Activated CD4-positive, alpha-beta T cell treated with anti-CD3 and anti-CD28 coated beads, Interleukin-2, amount 10 ng/mL, durations not matched to agents 7 days and 5 days (primary cell): ENCODE results near the gene FLCN. TPM values are rescaled to one million over a fixed set of nuclear protein-coding genes. Genes with fewer than 3 reads are reported as not detected.
A peak's percentile ranks its signal among the peaks of the same experiment; 100 is the strongest.

ENCODE experiments used
- CTCF ChIA-PET: fragments of 350-600 bp; sonication (Branson Sonifier 250); formaldehyde crosslinking; loops from one replicate; lab custom pipeline; 2021; ENCODE audit warnings: antibody characterized with exemption; lab: Charles Lee
- POLR2A ChIA-PET: fragments of 350-600 bp; sonication (Branson Sonifier 250); formaldehyde crosslinking; loops from one replicate; lab custom pipeline; 2021; ENCODE audit warnings: antibody characterized with exemption; lab: Charles Lee
- DNase-seq: peaks from one replicate; pipeline ENCODE4 v3.0.0-alpha.2; 2020
- H3K27ac Mint-ChIP-seq: one replicate; pipeline ENCODE4 v1.8.0; 2021; ENCODE audit warnings: mild to moderate bottlenecking, moderate library complexity, mixed read lengths
- H3K27me3 Mint-ChIP-seq: one replicate; pipeline ENCODE4 v1.8.0; 2021; ENCODE audit warnings: mixed read lengths
- H3K36me3 Mint-ChIP-seq: one replicate; pipeline ENCODE4 v1.8.0; 2021; ENCODE audit warnings: low read depth, mixed read lengths
- H3K4me1 Mint-ChIP-seq: one replicate; pipeline ENCODE4 v1.8.0; 2021; ENCODE audit warnings: mixed read lengths
- H3K4me3 Mint-ChIP-seq: one replicate; pipeline ENCODE4 v1.8.0; 2021; ENCODE audit warnings: mild to moderate bottlenecking, moderate library complexity, mixed read lengths
- H3K9me3 Mint-ChIP-seq: one replicate; pipeline ENCODE4 v1.8.0; 2021; ENCODE audit warnings: mixed read lengths
- total RNA-seq, 2 experiments: library from RNA; stranded (reverse); gene quantifications; one replicate each; pipeline ENCODE4 v1.2.3, GENCODE V29; 2021

The FLCN gene
- total RNA-seq, 2 experiments from 2014 or later = 39.4 to 48.0 TPM

DNA sequence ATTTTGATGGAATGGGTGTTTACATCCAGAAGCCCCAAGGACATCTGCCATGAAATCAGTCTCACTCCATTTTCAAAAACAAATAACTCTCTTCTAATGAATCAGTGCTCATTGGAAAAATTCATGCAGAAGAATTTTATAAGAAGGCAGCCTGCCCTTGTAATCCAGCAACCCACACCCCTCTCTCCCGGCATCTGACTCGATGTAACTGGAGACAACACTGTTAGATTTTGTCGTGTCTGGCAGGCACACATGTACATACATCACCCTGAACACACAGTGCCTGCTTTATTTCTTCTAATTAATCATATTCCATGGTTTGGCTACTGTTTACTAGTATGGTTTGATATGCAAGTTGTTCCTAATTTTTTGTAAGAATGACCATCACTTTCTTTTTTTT is 19.0 kb downstream of the FLCN start:
- POLR2A ChIA-PET = no interaction called here
- CTCF ChIA-PET = no interaction called here
- peak overlapping the region; percentile 50 for H3K27ac Mint-ChIP-seq
- no peak overlapping the region for H3K4me3 Mint-ChIP-seq
- peaks cover 52% of the 10 kb centered on the region for H3K36me3 Mint-ChIP-seq
- H3K9me3 Mint-ChIP-seq = no peaks in the 10 kb centered on the region
- no peaks in the 10 kb centered on the region for H3K4me1 Mint-ChIP-seq
- no peaks in the 10 kb centered on the region for H3K27me3 Mint-ChIP-seq
- DNase-seq = no peak

DNA sequence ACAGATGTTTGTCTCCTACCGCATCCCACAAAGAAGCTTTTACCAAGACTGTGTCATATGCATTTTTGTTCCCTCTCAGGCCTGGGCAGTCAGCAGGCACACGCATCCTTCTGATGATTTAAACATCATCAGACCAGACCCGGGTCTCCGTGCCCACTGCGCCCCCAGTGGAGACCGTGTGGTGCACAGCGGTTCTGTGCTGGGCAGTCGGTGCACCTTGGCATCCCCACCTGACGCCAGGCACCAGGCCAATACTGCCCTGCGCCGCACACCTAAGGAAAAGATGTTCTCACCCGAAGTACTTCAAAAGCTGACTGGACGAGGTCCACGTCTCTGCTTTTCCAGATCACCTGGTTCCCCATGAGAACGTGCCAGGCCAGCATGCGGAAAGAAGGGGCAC is 20.2 kb downstream of the FLCN start:
- Mint-ChIP-seq H3K36me3 (peaks cover 52% of the 10 kb centered on the region), H3K9me3 (no peaks in the 10 kb centered on the region), H3K27ac (no peak overlapping the region), H3K27me3 (no peaks in the 10 kb centered on the region), H3K4me1 (no peaks in the 10 kb centered on the region), H3K4me3 (no peak overlapping the region)
- POLR2A ChIA-PET = no interaction called here
- CTCF ChIA-PET = interaction anchor here (0.9 kb wide), 1 partner anchor 11 kb away, joined by 3 read pairs; the partner anchor contains the start of gene PLD6
- DNase-seq = no peak

- H3K4me3 Mint-ChIP-seq = no peak overlapping the region
- POLR2A ChIA-PET = no interaction called here
- no peaks in the 10 kb centered on the region for H3K9me3 Mint-ChIP-seq
- no peaks in the 10 kb centered on the region for H3K27me3 Mint-ChIP-seq
- H3K36me3 Mint-ChIP-seq = peaks cover 49% of the 10 kb centered on the region
- CTCF ChIA-PET = no interaction called here
- no peak overlapping the region for H3K27ac Mint-ChIP-seq
- DNase-seq = no peak
- H3K4me1 Mint-ChIP-seq = no peaks in the 10 kb centered on the region
These were observed 20.7 kb downstream of the FLCN start for GRCh38 chr17:17216236-17216635.

GRCh38 chr17:17215575-17215974 is 21.4 kb downstream of the FLCN start:
- Mint-ChIP-seq H3K36me3 (peaks cover 47% of the 10 kb centered on the region), H3K27ac (no peak overlapping the region), H3K27me3 (no peaks in the 10 kb centered on the region), H3K9me3 (no peaks in the 10 kb centered on the region), H3K4me1 (no peaks in the 10 kb centered on the region), H3K4me3 (no peak overlapping the region)
- no peak for DNase-seq
- ChIA-PET POLR2A (no interaction called here), CTCF (no interaction called here)

GRCh38 chr17:17214646-17215436 is 22.1 kb downstream of the FLCN start:
- H3K4me1 Mint-ChIP-seq = no peaks in the 10 kb centered on the region
- no peaks in the 10 kb centered on the region for H3K27me3 Mint-ChIP-seq
- DNase-seq = no peak
- CTCF ChIA-PET = no interaction called here
- H3K36me3 Mint-ChIP-seq = peaks cover 41% of the 10 kb centered on the region
- POLR2A ChIA-PET = no interaction called here
- H3K4me3 Mint-ChIP-seq = no peak overlapping the region
- no peaks in the 10 kb centered on the region for H3K9me3 Mint-ChIP-seq
- H3K27ac Mint-ChIP-seq = no peak overlapping the region

- no peak overlapping the region for H3K27ac Mint-ChIP-seq
- H3K36me3 Mint-ChIP-seq = peaks cover 36% of the 10 kb centered on the region
- DNase-seq = no peak
- no peaks in the 10 kb centered on the region for H3K9me3 Mint-ChIP-seq
- CTCF ChIA-PET = interaction anchor here (1.4 kb wide), 1 partner anchor 9 kb away, joined by 4 read pairs; no protein-coding TSS in a partner anchor
- H3K4me1 Mint-ChIP-seq = no peaks in the 10 kb centered on the region
- H3K27me3 Mint-ChIP-seq = no peaks in the 10 kb centered on the region
- H3K4me3 Mint-ChIP-seq = no peak overlapping the region
- POLR2A ChIA-PET = no interaction called here
These were observed 23.2 kb downstream of the FLCN start for GRCh38 chr17:17213775-17214174.

GRCh38 chr17:17207998-17208397 is 29.0 kb downstream of the FLCN start:
- peaks cover 22% of the 10 kb centered on the region for H3K36me3 Mint-ChIP-seq
- POLR2A ChIA-PET = no interaction called here
- no peak for DNase-seq
- peaks cover 2% of the 10 kb centered on the region for H3K9me3 Mint-ChIP-seq
- no peak overlapping the region for H3K4me3 Mint-ChIP-seq
- CTCF ChIA-PET = interaction anchor here (1.2 to 2.0 kb wide), 3 partner anchors 16 to 21 kb away, joined by 5 to 6 read pairs (median 5); no protein-coding TSS in a partner anchor
- no peak overlapping the region for H3K27ac Mint-ChIP-seq
- peaks cover 30% of the 10 kb centered on the region for H3K4me1 Mint-ChIP-seq
- no peaks in the 10 kb centered on the region for H3K27me3 Mint-ChIP-seq

DNA sequence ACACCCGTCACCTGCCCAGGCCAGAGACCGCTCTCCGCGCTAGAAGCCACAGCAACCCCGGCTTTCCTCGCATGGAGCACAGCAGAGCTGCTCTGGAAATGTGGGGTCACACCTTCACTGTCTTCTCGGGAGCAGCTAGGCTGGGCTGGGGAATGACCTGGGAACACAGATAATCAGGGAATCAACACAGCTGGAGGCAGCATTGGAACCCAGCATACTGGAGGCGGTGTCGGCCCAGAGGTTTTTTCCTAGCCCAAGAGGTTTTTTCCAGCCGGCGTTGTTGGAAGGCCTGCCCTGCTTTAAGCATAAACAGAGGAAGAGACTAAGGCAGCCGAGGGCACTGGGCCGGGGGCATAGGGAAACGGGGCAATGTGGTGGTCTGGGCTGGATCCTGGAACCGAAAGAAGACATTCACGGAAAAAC is 30.0 kb downstream of the FLCN start:
- Mint-ChIP-seq H3K4me3 (peak overlapping the region; percentile 55), H3K36me3 (peaks cover 28% of the 10 kb centered on the region), H3K4me1 (peaks cover 30% of the 10 kb centered on the region), H3K9me3 (peaks cover 2% of the 10 kb centered on the region), H3K27me3 (no peaks in the 10 kb centered on the region), H3K27ac (peak overlapping the region; percentile 57)
- CTCF ChIA-PET = interaction anchor here (1.2 to 2.0 kb wide), 5 partner anchors 11 to 22 kb away, joined by 4 to 6 read pairs (median 5); no protein-coding TSS in a partner anchor
- DNase-seq = no peak
- POLR2A ChIA-PET = no interaction called here

DNA sequence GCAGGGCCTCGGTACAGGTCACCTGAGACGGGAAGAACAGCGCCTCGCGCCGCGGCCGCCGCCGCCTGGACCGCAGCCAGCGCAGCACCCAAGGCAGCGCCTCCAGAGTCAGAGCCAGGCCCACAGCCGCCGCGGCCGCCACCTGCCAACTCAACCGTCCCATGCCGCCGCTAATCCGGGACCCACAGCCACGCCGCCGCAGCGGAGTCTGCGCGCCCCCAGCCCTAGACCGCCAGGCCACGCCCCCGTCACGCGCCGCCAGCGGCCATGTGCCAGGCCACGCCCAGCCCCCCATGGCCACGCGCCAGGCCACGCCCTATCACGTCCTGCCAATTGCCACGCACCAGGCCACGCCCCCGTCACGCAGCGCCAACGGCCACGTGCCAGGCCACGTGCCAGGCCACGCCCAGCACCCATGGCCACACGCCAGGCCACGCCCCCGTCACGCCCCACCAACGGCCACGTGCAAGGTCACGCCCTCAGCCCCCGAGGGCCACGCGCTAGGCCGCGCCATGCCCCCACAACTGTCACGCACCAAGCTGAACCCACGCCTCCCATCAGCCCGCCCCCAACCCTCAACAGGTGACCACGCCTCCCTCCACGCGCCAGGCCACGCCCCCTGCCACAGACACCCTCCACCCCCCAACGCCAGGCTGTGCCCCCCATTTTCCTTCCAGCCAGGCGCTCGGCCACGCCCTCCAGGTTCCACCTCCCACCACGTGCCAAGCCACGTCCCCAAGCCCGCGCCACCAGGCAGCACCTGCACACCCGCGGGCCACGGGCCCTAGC is 30.6 kb downstream of the FLCN start, which contains the start of gene PLD6:
Gene PLD6, minus strand, starts transcription at position 210 of the 789 bp plus-strand sequence. Its CDS starts 47 bp downstream, at position 163.
- Mint-ChIP-seq H3K9me3 (peaks cover 2% of the 10 kb centered on the region), H3K36me3 (peaks cover 31% of the 10 kb centered on the region), H3K27me3 (no peaks in the 10 kb centered on the region), H3K27ac (peak within 1 kb of the TSS; percentile 97), H3K4me1 (peaks cover 30% of the 10 kb centered on the region), H3K4me3 (peak within 1 kb of the TSS; percentile 91)
- ChIA-PET POLR2A (no interaction called here), CTCF (interaction anchor here (0.8 to 2.0 kb wide), 7 partner anchors 10 to 23 kb away, joined by 3 to 6 read pairs (median 4); no protein-coding TSS in a partner anchor)
- DNase-seq = peak; percentile 93

DNA sequence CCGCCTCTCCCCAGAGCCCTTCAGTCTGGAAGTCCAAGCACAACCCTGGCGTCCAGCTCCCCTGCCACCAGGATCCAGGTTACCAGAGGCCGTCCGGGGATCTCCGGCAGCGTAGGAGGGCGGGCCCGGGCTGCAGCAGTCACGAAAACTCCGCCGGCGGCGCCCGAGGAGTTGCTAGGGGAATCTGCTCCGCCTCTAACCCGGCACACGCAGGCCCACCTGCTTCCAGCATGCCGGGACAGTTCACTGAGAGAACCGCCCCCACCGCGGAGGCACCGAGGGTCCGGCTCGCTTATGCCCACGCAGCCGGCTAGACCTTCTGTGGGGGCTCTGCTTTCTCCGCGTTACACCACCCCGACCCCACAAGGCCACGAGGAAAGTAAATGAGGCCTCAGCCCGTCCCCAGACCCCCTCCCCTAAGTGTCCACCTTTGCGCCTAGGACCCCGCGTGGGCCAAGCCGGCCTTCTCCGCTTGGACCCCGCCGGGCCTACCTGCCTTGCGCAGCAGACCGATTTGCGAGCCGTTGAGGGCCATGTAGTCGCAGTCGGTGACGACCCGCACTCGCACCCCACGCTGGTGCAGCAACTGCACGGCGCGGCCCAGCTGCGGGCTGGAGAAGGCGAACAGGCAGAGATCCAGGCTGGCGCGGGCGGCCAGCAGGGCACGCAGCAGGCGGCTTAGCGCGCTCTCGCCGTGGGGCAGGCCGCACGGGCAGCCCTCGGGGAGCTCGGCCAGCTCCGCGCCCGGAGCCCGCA is 31.4 kb downstream of the FLCN start:
- no peaks in the 10 kb centered on the region for H3K27me3 Mint-ChIP-seq
- CTCF ChIA-PET = interaction anchor here (0.8 to 1.8 kb wide), 5 partner anchors 9 to 18 kb away, joined by 3 to 4 read pairs (median 4); no protein-coding TSS in a partner anchor
- peak; percentile 65 for DNase-seq
- H3K4me1 Mint-ChIP-seq = peaks cover 30% of the 10 kb centered on the region
- H3K36me3 Mint-ChIP-seq = peaks cover 29% of the 10 kb centered on the region
- H3K27ac Mint-ChIP-seq = peak overlapping the region; percentile 97
- POLR2A ChIA-PET = no interaction called here
- peaks cover 2% of the 10 kb centered on the region for H3K9me3 Mint-ChIP-seq
- H3K4me3 Mint-ChIP-seq = peak overlapping the region; percentile 91

GRCh38 chr17:17204635-17205231 is 32.2 kb downstream of the FLCN start:
- peak overlapping the region; percentile 91 for H3K4me3 Mint-ChIP-seq
- DNase-seq = no peak
- H3K9me3 Mint-ChIP-seq = peaks cover 2% of the 10 kb centered on the region
- POLR2A ChIA-PET = interaction anchor here (0.7 kb wide), 1 partner anchor 22 kb away, joined by 3 read pairs; no protein-coding TSS in a partner anchor
- H3K27me3 Mint-ChIP-seq = no peaks in the 10 kb centered on the region
- CTCF ChIA-PET = interaction anchor here (1.8 kb wide), 1 partner anchor 12 kb away, joined by 4 read pairs; no protein-coding TSS in a partner anchor
- peaks cover 35% of the 10 kb centered on the region for H3K36me3 Mint-ChIP-seq
- peak overlapping the region; percentile 97 for H3K27ac Mint-ChIP-seq
- peaks cover 30% of the 10 kb centered on the region for H3K4me1 Mint-ChIP-seq
